SK-N-SH treated with all-trans-retinoic acid at 6 μM for 48 hours (cell line): ENCODE results near the gene SLC43A3.

Experiments
- ATAC-seq: fragments of 200-7000 bp; cut with Tn5 transposase; 3 replicates; pipeline ENCODE4 v1.9.1; 2020; ENCODE audit warnings: mild to moderate bottlenecking, moderate library complexity
- ARNTL ChIP-seq: fragments of 450-650 bp; formaldehyde crosslinking; IDR thresholded peaks from 2 replicates; pipeline ENCODE4 v1.5.0; 2020; ENCODE audit warnings: low read depth, mild to moderate bottlenecking, moderate library complexity, borderline replicate concordance
- CREB5 ChIP-seq: fragments of 250-450 bp; sonication (Bioruptor Pico); IDR thresholded peaks from 2 replicates; pipeline ENCODE4 v1.5.1; 2020; ENCODE audit warnings: low read depth, mild to moderate bottlenecking, moderate library complexity
- CSDC2 ChIP-seq: fragments of 250-450 bp; sonication (Bioruptor Pico); IDR thresholded peaks from 2 replicates; pipeline ENCODE4 v1.5.0; 2020; ENCODE audit warnings: mild to moderate bottlenecking, moderate library complexity
- ESRRG ChIP-seq: fragments of 250-450 bp; sonication (Bioruptor Pico); IDR thresholded peaks from 2 replicates; pipeline ENCODE4 v1.6.1; 2021; ENCODE audit warnings: mild to moderate bottlenecking
- GLIS3 ChIP-seq: fragments of 250-450 bp; sonication (Bioruptor Pico); IDR thresholded peaks from 2 replicates; pipeline ENCODE4 v1.5.0; 2020; ENCODE audit warnings: mild to moderate bottlenecking, moderate library complexity
- ISL1 ChIP-seq: fragments of 250-450 bp; sonication (Bioruptor Pico); IDR thresholded peaks from 2 replicates; pipeline ENCODE4 v2.1.2; 2022; ENCODE audit warnings: mild to moderate bottlenecking, moderate library complexity
- POU6F1 ChIP-seq: fragments of 250-450 bp; sonication (Bioruptor Pico); IDR thresholded peaks from 2 replicates; pipeline ENCODE4 v1.8.0; 2021; ENCODE audit warnings: low read depth, mild to moderate bottlenecking, moderate library complexity, borderline replicate concordance
- RARB ChIP-seq: fragments of 250-450 bp; sonication (Bioruptor Pico); IDR thresholded peaks from 2 replicates; pipeline ENCODE4 v1.8.0; 2021; ENCODE audit warnings: mild to moderate bottlenecking, moderate library complexity
- SNAI2 ChIP-seq: fragments of 250-450 bp; sonication (Bioruptor Pico); IDR thresholded peaks from 2 replicates; pipeline ENCODE4 v1.5.0; 2020; ENCODE audit warnings: mild to moderate bottlenecking, moderate library complexity
- TCF4 ChIP-seq: fragments of 250-450 bp; sonication (Bioruptor Pico); IDR thresholded peaks from 2 replicates; pipeline ENCODE4 v1.8.0; 2021; ENCODE audit warnings: mild to moderate bottlenecking, moderate library complexity, borderline replicate concordance
- TOX ChIP-seq: fragments of 250-450 bp; sonication (Bioruptor Pico); IDR thresholded peaks from 2 replicates; pipeline ENCODE4 v1.8.0; 2021; ENCODE audit warnings: mild to moderate bottlenecking, moderate library complexity, borderline replicate concordance
- ZC3H10 ChIP-seq: fragments of 250-450 bp; sonication (Bioruptor Pico); IDR thresholded peaks from 2 replicates; pipeline ENCODE4 v1.5.1; 2021; ENCODE audit warnings: mild to moderate bottlenecking, moderate library complexity
- ZFP3 ChIP-seq: fragments of 250-450 bp; sonication (Bioruptor Pico); IDR thresholded peaks from 2 replicates; pipeline ENCODE4 v1.5.0; 2020; ENCODE audit warnings: mild to moderate bottlenecking, moderate library complexity
- ZFP30 ChIP-seq: fragments of 450-650 bp; formaldehyde crosslinking; IDR thresholded peaks from 2 replicates; pipeline ENCODE4 v1.5.0; 2022; ENCODE audit warnings: mild to moderate bottlenecking, moderate library complexity
- ZNF565 ChIP-seq: fragments of 450-650 bp; formaldehyde crosslinking; conservative IDR thresholded peaks from 2 replicates; pipeline ENCODE4 v1.5.0; 2020; ENCODE audit warnings: low read depth, mild to moderate bottlenecking, moderate library complexity
- ZNF70 ChIP-seq: fragments of 450-650 bp; formaldehyde crosslinking; IDR thresholded peaks from 2 replicates; pipeline ENCODE4 v1.5.0; 2020; ENCODE audit warnings: mild to moderate bottlenecking, moderate library complexity
- TF ChIP-seq, protein P1 (sequence below): fragments of 250-450 bp; sonication (Bioruptor Pico); IDR thresholded peaks from 2 replicates; pipeline ENCODE4 v1.8.0; 2020; ENCODE audit warnings: mild to moderate bottlenecking, moderate library complexity, borderline replicate concordance

SLC43A3 gene

DNA sequence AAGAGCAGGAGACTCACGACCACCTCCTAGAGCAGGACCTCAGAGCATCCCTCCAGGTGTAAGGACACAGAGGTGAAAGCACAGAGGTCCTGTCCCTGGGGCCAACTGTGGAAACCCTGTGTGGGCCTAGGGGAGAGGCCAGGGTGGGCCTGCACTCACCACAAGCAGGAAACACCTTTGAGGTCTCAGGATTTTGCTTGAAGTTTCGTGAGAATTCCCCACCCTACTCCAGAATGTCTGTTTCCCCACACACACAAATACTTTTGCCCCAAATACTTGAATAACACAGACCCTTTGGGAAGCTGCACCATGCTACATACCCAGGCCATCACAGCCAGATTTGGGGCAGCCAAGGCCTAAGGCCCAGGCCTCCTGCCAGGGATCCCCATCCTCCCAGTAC, 18.1 kb downstream of the SLC43A3 start:
- TF ChIP-seq RARB = no peak
- no peak for ATAC-seq

- TF ChIP-seq ARNTL (CRISPR knock-in tag) (no peak), TOX (CRISPR knock-in tag) (no peak), ZNF565 (CRISPR knock-in tag) (no peak), RARB (no peak), POU6F1 (no peak), CSDC2 (CRISPR knock-in tag) (no peak), ZC3H10 (no peak), GLIS3 (no peak), TCF4 (CRISPR knock-in tag) (no peak), ZFP3 (CRISPR knock-in tag) (no peak)
Observed at GRCh38 chr11:57407941-57408475, 18.9 kb downstream of the SLC43A3 start.

DNA sequence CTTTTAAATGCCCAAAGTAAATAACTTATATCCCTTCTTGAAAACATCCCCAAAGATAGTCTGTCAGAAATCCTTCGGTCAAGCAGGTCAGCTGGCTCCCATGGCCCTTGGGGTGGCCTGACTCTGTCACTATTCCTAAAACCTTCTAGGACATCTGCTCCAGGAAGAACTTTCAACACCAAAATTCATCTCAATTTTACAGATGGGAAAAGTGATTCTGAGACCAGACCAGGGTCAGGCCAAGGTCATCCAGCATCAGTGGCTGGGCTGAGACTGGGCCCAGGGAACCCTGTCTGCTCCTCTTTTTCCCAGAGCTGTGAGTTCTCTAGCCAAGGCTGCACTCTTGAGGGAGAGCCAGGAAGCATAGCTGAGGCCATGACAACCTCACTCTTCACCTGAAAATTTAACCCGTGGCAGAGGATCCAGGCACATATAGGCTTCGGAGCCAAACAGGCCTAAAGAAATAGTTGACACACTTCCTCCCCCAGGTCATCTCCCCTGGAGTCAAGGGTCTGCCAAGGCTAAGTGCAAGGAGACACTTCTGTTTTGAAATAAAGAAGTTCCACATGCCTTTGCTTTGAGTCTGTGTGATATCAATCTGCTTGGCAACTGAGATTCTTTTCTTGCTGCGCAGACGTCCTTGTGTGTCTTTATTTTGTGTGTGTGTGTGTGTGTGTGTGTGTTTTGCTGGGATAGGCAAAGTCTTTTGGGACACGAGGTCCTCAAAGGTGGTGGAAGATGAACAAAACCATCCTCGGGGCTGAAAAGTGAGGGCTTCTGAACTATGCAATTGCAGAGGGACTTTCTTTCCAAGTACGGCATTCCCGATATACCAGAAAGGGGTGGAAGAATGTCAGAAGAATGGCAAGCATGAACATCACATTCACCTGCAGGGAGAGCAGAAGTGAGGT, 19.7 kb downstream of the SLC43A3 start:
- no peak for ATAC-seq
- TF ChIP-seq ESRRG (no peak), CREB5 (no peak), RARB (no peak), POU6F1 (no peak), ZNF565 (CRISPR knock-in tag) (no peak), ZFP3 (CRISPR knock-in tag) (no peak), ISL1 (CRISPR knock-in tag) (no peak)

More at GRCh38 chr11:57407941-57408475, 18.9 kb downstream of the SLC43A3 start:
- no peak for ATAC-seq

DNA sequence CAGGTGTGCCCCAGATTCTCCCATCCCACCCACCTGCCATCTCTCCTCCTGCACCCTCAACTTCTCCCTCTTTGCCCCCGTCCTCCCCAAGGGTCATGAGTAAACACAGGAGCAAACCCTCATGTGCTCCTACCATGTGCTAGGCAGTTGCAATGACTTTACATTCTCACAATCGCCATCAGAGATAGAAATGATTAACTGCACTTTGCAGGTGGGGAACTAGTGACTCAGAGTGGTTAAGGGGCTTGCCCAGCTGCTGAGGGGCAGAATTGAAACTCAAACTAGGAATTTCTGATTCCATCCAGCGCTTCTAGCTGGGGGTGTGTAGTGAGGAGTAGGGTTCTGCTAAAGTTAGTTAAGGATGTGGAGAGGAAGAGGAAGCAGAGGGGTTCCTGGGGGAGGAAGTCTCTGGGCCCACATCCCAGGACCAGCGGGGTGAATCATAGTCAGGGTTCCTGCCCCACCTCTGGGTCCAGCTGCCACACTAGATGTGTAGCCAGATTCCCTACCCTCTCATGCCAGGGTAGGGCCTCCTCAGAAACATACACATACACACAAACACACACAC, 20.5 kb downstream of the SLC43A3 start:
- ATAC-seq = no peak

More for the DNA sequence above, 20.5 kb downstream of the SLC43A3 start:
- TF ChIP-seq ZNF70 (CRISPR knock-in tag) (no peak), CREB5 (no peak), SNAI2 (no peak), ZC3H10 (no peak), ZFP30 (CRISPR knock-in tag) (no peak), ZFP3 (CRISPR knock-in tag) (no peak), ISL1 (CRISPR knock-in tag) (no peak), CSDC2 (CRISPR knock-in tag) (no peak)
- TF ChIP-seq, protein P1, sequence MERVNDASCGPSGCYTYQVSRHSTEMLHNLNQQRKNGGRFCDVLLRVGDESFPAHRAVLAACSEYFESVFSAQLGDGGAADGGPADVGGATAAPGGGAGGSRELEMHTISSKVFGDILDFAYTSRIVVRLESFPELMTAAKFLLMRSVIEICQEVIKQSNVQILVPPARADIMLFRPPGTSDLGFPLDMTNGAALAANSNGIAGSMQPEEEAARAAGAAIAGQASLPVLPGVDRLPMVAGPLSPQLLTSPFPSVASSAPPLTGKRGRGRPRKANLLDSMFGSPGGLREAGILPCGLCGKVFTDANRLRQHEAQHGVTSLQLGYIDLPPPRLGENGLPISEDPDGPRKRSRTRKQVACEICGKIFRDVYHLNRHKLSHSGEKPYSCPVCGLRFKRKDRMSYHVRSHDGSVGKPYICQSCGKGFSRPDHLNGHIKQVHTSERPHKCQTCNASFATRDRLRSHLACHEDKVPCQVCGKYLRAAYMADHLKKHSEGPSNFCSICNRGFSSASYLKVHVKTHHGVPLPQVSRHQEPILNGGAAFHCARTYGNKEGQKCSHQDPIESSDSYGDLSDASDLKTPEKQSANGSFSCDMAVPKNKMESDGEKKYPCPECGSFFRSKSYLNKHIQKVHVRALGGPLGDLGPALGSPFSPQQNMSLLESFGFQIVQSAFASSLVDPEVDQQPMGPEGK (CRISPR knock-in tag) = no peak
